ENCODE results near the gene SERAC1. TPM values are rescaled to one million over a fixed set of nuclear protein-coding genes. Genes with fewer than 3 reads are reported as not detected.

Gene SERAC1
- total RNA-seq, 2 donors from 2014 or later = 3.6 to 7.1 TPM

- Mint-ChIP-seq H3K27ac (peak overlapping the region in 1 of 2 donors; percentile 58), H3K36me3 (peaks cover 5 to 10% of the 10 kb centered on the region in 2 donors), H3K9me3 (no peaks in the 10 kb centered on the region)
- DNase-seq (ENCODE audit: low spot score in 2 of 2) = no peak
- no peak for ATAC-seq
These were observed 58.3 kb downstream of the SERAC1 start for GRCh38 chr6:158109748-158110147.

- no peaks in the 10 kb centered on the region for H3K9me3 Mint-ChIP-seq
- peaks cover 5 to 12% of the 10 kb centered on the region in 2 donors for H3K36me3 Mint-ChIP-seq
- H3K27ac Mint-ChIP-seq = no peak overlapping the region
- no peak for ATAC-seq
- DNase-seq (ENCODE audit: low spot score in 2 of 2) = no peak
These were observed 63.4 kb downstream of the SERAC1 start for GRCh38 chr6:158104696-158105095.

- Mint-ChIP-seq H3K9me3 (no peaks in the 10 kb centered on the region), H3K36me3 (peaks cover 0 to 7% of the 10 kb centered on the region in 2 donors), H3K27ac (no peak overlapping the region)
- ATAC-seq (no peak), DNase-seq (ENCODE audit: low spot score in 2 of 2) (no peak)
These were observed 64.8 kb downstream of the SERAC1 start for GRCh38 chr6:158103228-158103627.

GRCh38 chr6:158095671-158096070, 72.4 kb downstream of the SERAC1 start:
- Mint-ChIP-seq H3K27ac (peak overlapping the region in 1 of 2 donors; percentile 69), H3K36me3 (peaks cover 13 to 15% of the 10 kb centered on the region in 2 donors), H3K9me3 (no peaks in the 10 kb centered on the region)
- no peak for DNase-seq (ENCODE audit: low spot score in 2 of 2)
- ATAC-seq = no peak

GRCh38 chr6:158095031-158095430, 73.0 kb downstream of the SERAC1 start:
- H3K36me3 Mint-ChIP-seq = peaks cover 11 to 15% of the 10 kb centered on the region in 2 donors
- ATAC-seq (no peak), DNase-seq (ENCODE audit: low spot score in 2 of 2) (no peak)

GRCh38 chr6:158092806-158093205, 75.3 kb downstream of the SERAC1 start:
- Mint-ChIP-seq H3K27ac (no peak overlapping the region), H3K9me3 (no peaks in the 10 kb centered on the region), H3K36me3 (peaks cover 6 to 15% of the 10 kb centered on the region in 2 donors)
- ATAC-seq = no peak
- no peak for DNase-seq (ENCODE audit: low spot score in 2 of 2)

More at GRCh38 chr6:158095031-158095430, 73.0 kb downstream of the SERAC1 start:
- Mint-ChIP-seq H3K27ac (no peak overlapping the region), H3K9me3 (no peaks in the 10 kb centered on the region)

- DNase-seq (ENCODE audit: low spot score in 2 of 2) (no peak), ATAC-seq (no peak)
- Mint-ChIP-seq H3K9me3 (no peaks in the 10 kb centered on the region), H3K27ac (no peak overlapping the region), H3K36me3 (peaks cover 7 to 12% of the 10 kb centered on the region in 2 donors)
These were observed 80.7 kb downstream of the SERAC1 start for GRCh38 chr6:158087224-158087867.

- no peak overlapping the region for H3K27ac Mint-ChIP-seq
- H3K9me3 Mint-ChIP-seq = no peaks in the 10 kb centered on the region
- peak; percentile 46 to 64 for ATAC-seq
- peaks cover 12% of the 10 kb centered on the region in 2 donors for H3K36me3 Mint-ChIP-seq
- no peak for DNase-seq (ENCODE audit: low spot score in 2 of 2)
These were observed 81.4 kb downstream of the SERAC1 start for GRCh38 chr6:158086504-158087223.

- ATAC-seq (peak in 1 of 2 donors; percentile 9), DNase-seq (ENCODE audit: low spot score in 2 of 2) (no peak)
- peaks cover 13 to 14% of the 10 kb centered on the region in 2 donors for H3K36me3 Mint-ChIP-seq
- H3K9me3 Mint-ChIP-seq = no peaks in the 10 kb centered on the region
- H3K27ac Mint-ChIP-seq = no peak overlapping the region
These were observed 82.0 kb downstream of the SERAC1 start for GRCh38 chr6:158086054-158086503.

- no peaks in the 10 kb centered on the region for H3K9me3 Mint-ChIP-seq
- no peak for ATAC-seq
- DNase-seq (ENCODE audit: low spot score in 2 of 2) = no peak
- peaks cover 14 to 19% of the 10 kb centered on the region in 2 donors for H3K36me3 Mint-ChIP-seq
- H3K27ac Mint-ChIP-seq = no peak overlapping the region
These were observed 82.6 kb downstream of the SERAC1 start for GRCh38 chr6:158085261-158086053.

GRCh38 chr6:158083455-158084325, 84.4 kb downstream of the SERAC1 start:
- DNase-seq (ENCODE audit: low spot score in 2 of 2) = no peak
- Mint-ChIP-seq H3K27ac (peak overlapping the region in 1 of 2 donors; percentile 19), H3K36me3 (peaks cover 14 to 20% of the 10 kb centered on the region in 2 donors)

GRCh38 chr6:158081657-158081935, 86.5 kb downstream of the SERAC1 start:
- no peak for ATAC-seq
- Mint-ChIP-seq H3K36me3 (peaks cover 6 to 20% of the 10 kb centered on the region in 2 donors), H3K9me3 (no peaks in the 10 kb centered on the region), H3K27ac (no peak overlapping the region)
- DNase-seq (ENCODE audit: low spot score in 2 of 2) = no peak

More at GRCh38 chr6:158083455-158084325, 84.4 kb downstream of the SERAC1 start:
- H3K9me3 Mint-ChIP-seq = no peaks in the 10 kb centered on the region
- no peak for ATAC-seq

- peak overlapping the region in 1 of 2 donors; percentile 50 for H3K27ac Mint-ChIP-seq
- ATAC-seq = no peak
- no peak for DNase-seq (ENCODE audit: low spot score in 2 of 2)
- no peaks in the 10 kb centered on the region for H3K9me3 Mint-ChIP-seq
- H3K36me3 Mint-ChIP-seq = peaks cover 6 to 21% of the 10 kb centered on the region in 2 donors
These were observed 87.0 kb downstream of the SERAC1 start for GRCh38 chr6:158080849-158081656.

GRCh38 chr6:158078320-158078719, 89.7 kb downstream of the SERAC1 start:
- DNase-seq (ENCODE audit: low spot score in 2 of 2) (no peak), ATAC-seq (no peak)
- H3K36me3 Mint-ChIP-seq = peaks cover 6 to 20% of the 10 kb centered on the region in 2 donors
- H3K27ac Mint-ChIP-seq = no peak overlapping the region
- H3K9me3 Mint-ChIP-seq = no peaks in the 10 kb centered on the region

- no peak for ATAC-seq
- no peak overlapping the region for H3K27ac Mint-ChIP-seq
- H3K36me3 Mint-ChIP-seq = peaks cover 6 to 14% of the 10 kb centered on the region in 2 donors
- no peaks in the 10 kb centered on the region for H3K9me3 Mint-ChIP-seq
- DNase-seq (ENCODE audit: low spot score in 2 of 2) = no peak
These were observed 90.4 kb downstream of the SERAC1 start for GRCh38 chr6:158077676-158078075.

Data from activated naive CD4-positive, alpha-beta T cell treated with anti-CD3 and anti-CD28 coated beads, Interleukin-2, amount 50 U/mL, for 72 hours (primary cell).